AG10803 (cell line): ENCODE results near the gene TDG.

Experiments used
- DNase-seq: peaks from one replicate; pipeline ENCODE4 v3.0.0; 2010; ENCODE audit warnings: low read depth
- H3K4me3 ChIP-seq: 2 replicates; pipeline ENCODE4 v1.5.1; 2011; ENCODE audit warnings: mild to moderate bottlenecking, low read length, control low read depth
- TF ChIP-seq, protein P1 (sequence below): conservative IDR thresholded peaks from 2 replicates; pipeline ENCODE4 v1.5.1; 2011; ENCODE audit warnings: mild to moderate bottlenecking, low read length, control low read depth, inconsistent platforms

The TDG gene

DNA sequence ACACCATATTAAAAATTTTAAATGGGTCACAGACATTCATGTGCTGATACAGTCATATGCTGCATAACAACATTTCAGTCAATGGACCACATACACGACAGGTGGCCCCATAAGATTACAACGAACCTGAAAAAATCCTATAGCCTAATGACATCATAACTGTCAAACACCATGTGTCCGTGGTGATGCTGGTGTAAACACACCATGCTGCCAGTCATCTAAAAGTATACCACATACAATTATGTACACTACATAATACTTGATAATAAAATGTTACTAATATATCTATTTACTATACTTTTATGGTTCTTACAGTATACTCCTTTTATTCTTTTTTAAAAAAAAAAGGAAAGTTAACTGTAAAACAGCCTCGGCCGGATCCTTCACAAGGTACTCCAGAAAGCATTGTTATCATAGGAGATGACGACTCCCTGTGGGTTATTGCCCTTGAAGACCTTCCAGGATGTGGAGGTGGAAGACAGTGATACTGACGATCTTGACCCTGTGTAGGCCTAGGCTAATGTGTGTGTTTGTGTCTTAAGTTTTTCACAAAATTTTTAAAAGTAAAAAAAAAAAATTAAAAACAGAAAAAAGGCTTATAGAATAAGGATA lies 5.0 kb upstream of the TDG start:
- H3K4me3 ChIP-seq = no peak overlapping the region
- TF ChIP-seq, protein P1, sequence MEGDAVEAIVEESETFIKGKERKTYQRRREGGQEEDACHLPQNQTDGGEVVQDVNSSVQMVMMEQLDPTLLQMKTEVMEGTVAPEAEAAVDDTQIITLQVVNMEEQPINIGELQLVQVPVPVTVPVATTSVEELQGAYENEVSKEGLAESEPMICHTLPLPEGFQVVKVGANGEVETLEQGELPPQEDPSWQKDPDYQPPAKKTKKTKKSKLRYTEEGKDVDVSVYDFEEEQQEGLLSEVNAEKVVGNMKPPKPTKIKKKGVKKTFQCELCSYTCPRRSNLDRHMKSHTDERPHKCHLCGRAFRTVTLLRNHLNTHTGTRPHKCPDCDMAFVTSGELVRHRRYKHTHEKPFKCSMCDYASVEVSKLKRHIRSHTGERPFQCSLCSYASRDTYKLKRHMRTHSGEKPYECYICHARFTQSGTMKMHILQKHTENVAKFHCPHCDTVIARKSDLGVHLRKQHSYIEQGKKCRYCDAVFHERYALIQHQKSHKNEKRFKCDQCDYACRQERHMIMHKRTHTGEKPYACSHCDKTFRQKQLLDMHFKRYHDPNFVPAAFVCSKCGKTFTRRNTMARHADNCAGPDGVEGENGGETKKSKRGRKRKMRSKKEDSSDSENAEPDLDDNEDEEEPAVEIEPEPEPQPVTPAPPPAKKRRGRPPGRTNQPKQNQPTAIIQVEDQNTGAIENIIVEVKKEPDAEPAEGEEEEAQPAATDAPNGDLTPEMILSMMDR = no peak
- no peak for DNase-seq

DNA sequence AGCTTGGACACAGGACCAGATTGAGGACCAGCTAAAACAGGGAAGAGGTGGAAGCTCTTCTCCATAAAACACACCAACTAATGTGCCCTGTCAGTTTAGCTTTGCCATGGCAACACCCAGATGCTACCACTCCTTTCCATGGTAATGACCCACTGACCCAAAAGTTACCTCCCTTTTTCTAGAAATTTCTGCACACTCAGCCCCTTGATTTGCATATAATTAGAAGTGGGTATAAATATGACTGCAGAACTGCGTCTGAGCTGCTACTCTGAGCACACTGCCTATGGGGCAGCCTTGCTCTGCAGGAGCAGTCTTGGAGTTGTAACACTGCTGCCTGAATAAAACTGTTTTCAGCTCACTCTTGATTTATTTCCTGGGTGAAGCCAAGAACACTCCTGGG lies 3.2 kb upstream of the TDG start:
- TF ChIP-seq, protein P1 = no peak
- H3K4me3 ChIP-seq = no peak overlapping the region
- no peak for DNase-seq

DNA sequence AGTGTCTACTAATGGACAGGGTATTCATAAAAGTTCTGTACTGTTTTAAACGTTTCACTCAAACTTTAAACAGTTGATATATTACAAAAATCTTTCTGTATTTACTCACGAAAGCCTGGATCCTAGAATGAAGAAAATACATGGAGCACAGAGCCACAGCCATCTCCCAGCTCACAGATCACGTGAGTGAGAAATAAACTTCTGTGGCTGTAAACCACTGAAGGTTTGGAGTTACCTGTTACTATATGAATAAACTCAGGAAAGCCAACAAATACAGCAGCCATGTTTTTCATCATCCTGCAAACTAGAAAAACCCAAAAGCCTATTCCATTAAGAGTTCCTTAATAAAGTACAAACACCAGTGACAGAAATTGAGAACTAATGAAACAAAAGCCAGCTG lies 867 bp upstream of the TDG start:
- peak overlapping the region; percentile 97 for H3K4me3 ChIP-seq
- TF ChIP-seq, protein P1 = no peak
- no peak for DNase-seq

DNA sequence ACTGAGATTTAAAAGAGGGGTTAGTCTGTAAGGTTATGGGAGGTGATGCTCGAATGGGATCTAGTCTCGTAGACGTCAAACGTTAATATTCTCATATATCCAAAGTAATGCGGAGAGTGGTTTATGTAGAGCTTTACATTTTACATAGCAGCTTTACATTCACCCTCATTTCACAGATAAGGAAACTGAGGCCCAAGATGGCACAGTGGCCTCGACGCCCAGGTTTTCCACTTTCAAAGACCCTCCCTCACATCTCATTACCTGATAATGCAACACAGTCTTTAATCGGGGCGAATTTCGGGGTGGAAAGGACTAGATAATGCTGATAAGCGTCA lies 450 bp upstream of the TDG start:
- TF ChIP-seq, protein P1 = no peak
- no peak for DNase-seq
- peak overlapping the region; percentile 97 for H3K4me3 ChIP-seq

DNA sequence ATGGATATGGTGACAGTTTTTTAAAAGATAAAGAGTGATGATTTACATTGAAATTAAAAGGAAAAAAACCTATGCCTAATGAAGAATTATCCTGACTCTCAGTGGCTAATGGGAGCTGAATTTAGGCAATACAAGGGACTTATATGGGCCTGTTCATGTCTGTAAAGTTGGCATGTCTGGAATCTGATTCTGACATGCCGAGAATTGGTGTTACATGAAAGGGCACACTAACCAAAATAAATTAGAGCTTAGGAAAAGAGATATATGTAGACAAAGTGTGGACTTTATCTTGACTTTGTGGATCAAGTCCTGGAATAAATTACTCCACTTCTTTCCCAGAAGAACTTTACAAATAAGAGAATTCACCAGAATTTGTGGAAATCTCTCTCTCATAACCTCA lies 1.1 kb downstream of the TDG start:
- DNase-seq = peak; percentile 38
- TF ChIP-seq, protein P1 = no peak
- H3K4me3 ChIP-seq = peak overlapping the region; percentile 97

DNA sequence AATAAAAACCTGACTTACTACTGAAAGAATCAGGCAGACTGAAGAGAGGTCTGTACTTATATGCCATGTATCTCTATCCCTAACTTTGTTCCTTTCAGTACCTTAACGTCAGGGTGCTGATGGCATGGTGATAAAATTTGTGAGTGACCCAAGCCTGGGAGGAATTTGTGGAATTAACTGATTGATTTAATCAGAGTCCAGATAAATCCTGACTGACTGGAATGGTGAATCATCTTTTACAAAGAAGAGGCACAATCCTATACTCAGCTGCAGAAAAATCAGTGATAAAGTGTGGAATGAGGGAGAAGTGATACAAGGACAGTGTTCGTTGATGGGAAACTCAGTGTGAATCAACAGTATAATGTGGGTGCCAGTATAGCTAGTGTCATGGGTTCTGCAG lies 3.7 kb downstream of the TDG start:
- peak; percentile 44 for DNase-seq
- TF ChIP-seq, protein P1 = no peak
- H3K4me3 ChIP-seq = no peak overlapping the region

DNA sequence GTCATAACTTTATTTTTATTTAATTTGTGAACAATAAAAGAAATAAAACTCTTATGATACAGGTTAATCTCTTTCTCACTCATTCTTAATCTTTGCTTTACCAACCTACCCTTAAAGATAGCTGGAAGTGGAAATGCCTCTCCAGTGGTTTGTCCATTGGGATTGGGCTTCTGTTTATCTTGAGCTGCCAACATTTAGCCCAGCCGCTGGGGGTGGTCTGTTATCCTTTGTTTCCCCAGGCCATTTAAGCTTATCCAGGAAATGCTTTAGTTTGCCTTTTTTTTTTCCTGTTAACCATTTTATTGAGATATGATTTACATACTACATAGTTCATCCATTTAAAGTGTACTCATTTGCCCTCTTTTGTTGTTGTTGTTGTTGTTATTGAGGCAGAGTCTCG lies 8.2 kb downstream of the TDG start:
- no peak overlapping the region for H3K4me3 ChIP-seq
- no peak for DNase-seq
- TF ChIP-seq, protein P1 = no peak
